ENCODE data around the gene MTPN.

MTPN gene, protein sequence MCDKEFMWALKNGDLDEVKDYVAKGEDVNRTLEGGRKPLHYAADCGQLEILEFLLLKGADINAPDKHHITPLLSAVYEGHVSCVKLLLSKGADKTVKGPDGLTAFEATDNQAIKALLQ

DNA sequence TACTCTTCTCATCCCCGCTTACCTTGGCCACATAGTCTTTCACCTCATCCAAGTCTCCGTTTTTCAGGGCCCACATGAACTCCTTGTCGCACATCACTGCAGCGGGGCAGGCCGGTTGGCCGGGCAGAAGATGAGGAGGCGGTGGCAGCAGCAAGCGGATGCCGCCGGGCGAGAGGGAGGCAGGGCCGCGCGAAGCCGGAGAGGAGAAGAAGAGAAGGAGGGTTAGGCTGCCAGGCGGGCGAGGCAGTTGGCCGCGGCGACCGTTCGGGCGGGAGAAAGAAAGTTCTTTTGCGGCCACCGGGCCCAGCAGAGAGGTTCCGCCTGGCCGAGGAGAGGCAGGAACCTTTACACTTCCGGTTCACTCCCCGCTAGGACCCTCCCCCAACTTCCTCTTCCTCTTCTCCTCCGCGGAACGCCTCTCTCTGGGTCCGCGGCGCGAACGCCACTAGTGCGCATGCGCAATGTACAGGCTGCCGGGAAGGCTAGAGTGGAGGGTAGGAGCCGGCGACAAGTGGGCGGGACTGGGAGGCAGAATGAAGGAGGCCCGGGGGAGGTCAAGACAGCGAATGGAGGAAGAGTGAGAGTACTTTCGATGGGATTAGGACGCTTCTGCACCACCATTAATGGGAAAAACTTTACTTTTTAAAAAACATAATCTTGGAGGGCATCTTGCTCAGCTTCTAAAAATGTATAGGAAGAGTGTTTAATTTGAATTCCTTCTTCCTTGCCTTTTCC lies at the start of gene MTPN:
Gene MTPN, minus strand, starts transcription at position 353 of the 735 bp plus-strand sequence. Its CDS starts 259 bp downstream, at position 94.
- TF ChIP-seq, protein P1, sequence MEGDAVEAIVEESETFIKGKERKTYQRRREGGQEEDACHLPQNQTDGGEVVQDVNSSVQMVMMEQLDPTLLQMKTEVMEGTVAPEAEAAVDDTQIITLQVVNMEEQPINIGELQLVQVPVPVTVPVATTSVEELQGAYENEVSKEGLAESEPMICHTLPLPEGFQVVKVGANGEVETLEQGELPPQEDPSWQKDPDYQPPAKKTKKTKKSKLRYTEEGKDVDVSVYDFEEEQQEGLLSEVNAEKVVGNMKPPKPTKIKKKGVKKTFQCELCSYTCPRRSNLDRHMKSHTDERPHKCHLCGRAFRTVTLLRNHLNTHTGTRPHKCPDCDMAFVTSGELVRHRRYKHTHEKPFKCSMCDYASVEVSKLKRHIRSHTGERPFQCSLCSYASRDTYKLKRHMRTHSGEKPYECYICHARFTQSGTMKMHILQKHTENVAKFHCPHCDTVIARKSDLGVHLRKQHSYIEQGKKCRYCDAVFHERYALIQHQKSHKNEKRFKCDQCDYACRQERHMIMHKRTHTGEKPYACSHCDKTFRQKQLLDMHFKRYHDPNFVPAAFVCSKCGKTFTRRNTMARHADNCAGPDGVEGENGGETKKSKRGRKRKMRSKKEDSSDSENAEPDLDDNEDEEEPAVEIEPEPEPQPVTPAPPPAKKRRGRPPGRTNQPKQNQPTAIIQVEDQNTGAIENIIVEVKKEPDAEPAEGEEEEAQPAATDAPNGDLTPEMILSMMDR (IDR thresholded peaks at IDR 0.05) = no peak

DNA sequence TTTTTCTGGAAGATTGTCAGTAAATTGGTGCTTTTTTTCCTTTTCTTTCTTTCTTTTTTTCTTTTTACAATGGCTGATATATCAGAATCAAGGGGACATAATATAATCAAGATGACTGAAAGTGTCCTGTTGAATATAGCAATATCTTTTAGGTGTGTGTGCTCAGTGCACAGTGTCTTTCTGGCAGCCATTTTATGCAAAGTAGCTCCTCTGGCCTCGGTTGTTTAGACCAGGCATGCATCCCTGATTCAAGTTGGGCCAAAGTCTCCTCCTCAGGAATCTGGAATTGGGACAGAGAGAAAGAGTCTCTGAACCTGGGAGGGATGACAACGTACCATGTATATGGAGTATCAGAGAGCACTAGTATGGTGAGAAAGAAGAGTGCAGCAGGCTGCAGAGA lies 49.0 kb upstream of the MTPN start:
- TF ChIP-seq, protein P1 (IDR thresholded peaks at IDR 0.05) = no peak

DNA sequence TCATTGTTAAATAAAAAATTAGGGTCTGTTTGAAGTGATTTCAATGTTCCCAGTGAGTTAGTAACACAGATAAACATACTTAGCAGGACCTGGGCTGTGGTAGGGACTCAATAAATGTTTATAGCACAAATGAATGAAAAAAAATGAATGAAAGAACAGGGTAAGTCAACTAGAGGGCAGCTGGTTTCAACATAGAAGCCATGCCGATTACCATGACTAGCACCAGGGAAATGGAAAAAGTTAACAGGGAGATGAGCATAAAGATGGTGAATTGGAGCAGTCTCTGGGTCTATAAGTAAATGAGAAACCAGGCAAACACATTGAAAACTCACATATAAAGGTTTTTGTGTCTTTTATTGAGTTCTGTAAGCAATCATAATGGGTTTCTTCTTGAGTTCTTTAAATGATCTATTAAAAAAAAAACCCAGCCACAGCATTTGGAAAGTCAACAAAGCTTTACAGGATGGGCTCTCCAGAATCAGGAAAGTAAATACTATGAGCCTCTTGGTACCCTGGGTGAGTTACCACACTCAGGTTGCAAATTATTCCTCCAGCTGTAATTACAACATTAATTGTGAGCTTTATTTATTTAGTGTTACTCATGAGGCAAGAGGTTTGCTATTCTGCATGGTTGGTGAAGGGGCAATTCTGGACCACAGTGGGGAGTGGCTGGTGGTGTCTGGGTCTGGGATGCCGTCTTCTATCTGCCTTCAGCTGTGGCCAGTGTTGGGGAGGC lies 46.1 kb upstream of the MTPN start:
- TF ChIP-seq, protein P1 (IDR thresholded peaks at IDR 0.05) = no peak

DNA sequence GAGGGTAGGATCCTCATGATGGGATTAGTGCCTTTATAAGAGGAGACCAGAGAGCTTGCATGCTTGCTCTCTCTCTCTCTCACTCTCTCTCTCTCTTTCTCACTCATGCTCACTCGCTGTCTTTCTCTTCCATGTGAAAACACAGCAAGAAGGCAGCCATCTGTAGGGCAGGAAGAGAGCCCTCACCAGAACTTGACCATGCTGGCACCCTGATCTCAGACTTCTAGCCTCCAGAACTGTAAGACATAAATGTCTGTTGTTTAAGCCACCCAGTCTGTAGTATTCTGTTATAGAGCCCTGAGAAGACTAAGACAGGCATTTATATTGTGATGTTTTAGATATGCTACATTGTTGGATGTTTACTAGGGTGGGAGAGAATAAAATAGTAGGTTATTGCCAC lies 43.4 kb upstream of the MTPN start:
- TF ChIP-seq, protein P1 (IDR thresholded peaks at IDR 0.05) = no peak

DNA sequence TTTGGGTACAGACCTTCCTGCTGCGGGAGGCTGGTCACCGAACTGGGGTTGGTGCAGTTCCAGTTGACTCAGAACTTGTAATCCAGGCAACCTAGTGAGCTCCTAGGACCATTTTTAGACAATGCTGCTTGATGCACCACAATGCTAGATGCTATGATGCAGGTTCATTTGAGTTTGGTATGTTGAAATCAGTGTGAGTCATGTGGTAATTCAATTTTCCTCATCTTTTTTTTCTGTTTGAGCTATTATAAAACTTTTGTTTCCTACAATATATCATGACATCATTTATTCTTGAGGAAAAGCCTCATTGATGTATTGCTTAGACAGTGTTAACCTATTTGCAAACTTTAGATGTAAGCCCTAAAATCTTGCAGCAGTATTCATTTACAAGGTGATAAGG lies 40.9 kb upstream of the MTPN start:
- TF ChIP-seq, protein P1 (IDR thresholded peaks at IDR 0.05) = no peak

DNA sequence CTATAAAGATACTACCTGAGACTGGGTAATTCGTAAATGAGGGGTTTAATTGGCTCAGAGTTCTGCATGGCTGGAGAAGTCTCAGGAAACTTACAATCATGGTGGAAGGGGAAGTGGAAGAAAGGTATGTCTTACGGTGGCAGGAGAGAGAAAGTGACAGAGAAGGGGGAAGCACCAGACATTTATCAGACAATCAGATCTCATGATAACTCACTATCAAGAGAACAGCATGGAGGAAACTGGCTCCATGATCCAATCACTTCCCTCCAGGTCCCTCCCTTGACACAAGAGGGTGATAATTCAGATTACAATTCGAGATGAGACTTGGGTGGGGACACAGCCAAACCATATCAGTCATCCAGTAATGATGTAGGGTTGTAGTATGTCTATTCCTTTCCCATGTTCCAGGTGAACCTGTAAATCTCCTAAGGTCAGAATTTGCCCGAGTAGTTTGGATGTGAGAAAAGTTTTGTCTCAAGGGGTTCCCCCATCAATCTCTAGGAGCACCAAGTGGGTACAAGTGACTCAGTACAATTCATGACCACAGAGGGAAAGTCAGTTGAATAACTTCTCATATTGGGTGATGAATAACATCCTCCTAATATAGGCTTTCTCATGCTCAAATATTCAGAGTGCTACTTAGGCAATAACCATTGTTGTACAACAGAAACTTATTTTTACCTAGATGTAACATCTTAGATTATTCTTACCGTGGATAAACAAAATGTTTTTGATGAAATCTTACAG lies 39.7 kb upstream of the MTPN start:
- TF ChIP-seq, protein P1 (IDR thresholded peaks at IDR 0.05) = no peak

DNA sequence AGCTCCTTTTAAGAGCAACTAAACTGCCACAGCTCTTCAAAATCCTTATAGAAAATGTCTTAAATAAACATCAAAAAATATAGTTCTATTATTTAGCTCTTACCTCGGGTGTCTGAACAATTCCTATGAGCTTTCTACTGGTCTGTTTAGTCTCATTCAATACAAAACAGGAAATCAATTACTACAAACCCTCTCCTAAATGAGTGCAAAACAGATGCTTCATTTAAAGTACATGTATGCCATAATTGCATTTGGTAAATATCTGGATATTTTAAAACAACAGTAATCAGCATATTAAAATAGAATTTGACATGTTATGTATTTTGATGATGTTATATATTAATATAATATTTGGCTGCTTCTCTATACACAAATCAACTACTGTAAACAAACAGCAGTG lies 38.5 kb upstream of the MTPN start:
- TF ChIP-seq, protein P1 (IDR thresholded peaks at IDR 0.05) = no peak

Measured in LNCAP (cell line).